HG03135 (cell line): ENCODE measurements around the gene IRF2BP2.

Experiments
- ATAC-seq: cut with Tn5 transposase; IDR thresholded peaks from one replicate; pipeline ENCODE4 v1.9.1; 2021; ENCODE audit warnings: mild to moderate bottlenecking, moderate library complexity; ENCODE audit not compliant: unreplicated experiment

Gene IRF2BP2

GRCh38 chr1:234610061-234610665 lies at the start of gene IRF2BP2:
TSS of gene IRF2BP2 (minus strand) at chr1:234610178. CDS start at chr1:234609494, 684 bp downstream.
- ATAC-seq: peak; percentile 19

GRCh38 chr1:234659538-234659937 lies 49.6 kb upstream of the IRF2BP2 start:
- ATAC-seq: no peak

- ATAC-seq: no peak
Observed at GRCh38 chr1:234658138-234658537, 48.2 kb upstream of the IRF2BP2 start.

GRCh38 chr1:234656944-234657654 lies 47.1 kb upstream of the IRF2BP2 start:
- ATAC-seq: peak; percentile 54

GRCh38 chr1:234656070-234656895 lies 46.3 kb upstream of the IRF2BP2 start:
- no peak for ATAC-seq

- no peak for ATAC-seq
Observed at GRCh38 chr1:234655328-234656069, 45.5 kb upstream of the IRF2BP2 start.

GRCh38 chr1:234654002-234654733 lies 44.2 kb upstream of the IRF2BP2 start:
- no peak for ATAC-seq

- ATAC-seq: no peak
Observed at GRCh38 chr1:234649432-234650081, 39.6 kb upstream of the IRF2BP2 start.

GRCh38 chr1:234647758-234648157 lies 37.8 kb upstream of the IRF2BP2 start:
- no peak for ATAC-seq

GRCh38 chr1:234647245-234647644 lies 37.3 kb upstream of the IRF2BP2 start:
- ATAC-seq: no peak

- no peak for ATAC-seq
Observed at GRCh38 chr1:234645964-234646363, 36.0 kb upstream of the IRF2BP2 start.

- ATAC-seq: no peak
Observed at GRCh38 chr1:234645474-234645953, 35.5 kb upstream of the IRF2BP2 start.

GRCh38 chr1:234644928-234645327 lies 35.0 kb upstream of the IRF2BP2 start:
- ATAC-seq: no peak

- no peak for ATAC-seq
Observed at GRCh38 chr1:234643850-234644134, 33.8 kb upstream of the IRF2BP2 start.

GRCh38 chr1:234643111-234643849 lies 33.3 kb upstream of the IRF2BP2 start:
- no peak for ATAC-seq

- no peak for ATAC-seq
Observed at GRCh38 chr1:234642428-234642827, 32.5 kb upstream of the IRF2BP2 start.

GRCh38 chr1:234639961-234640360 lies 30.0 kb upstream of the IRF2BP2 start:
- no peak for ATAC-seq

GRCh38 chr1:234638832-234639799 lies 29.1 kb upstream of the IRF2BP2 start:
- no peak for ATAC-seq
